Esophagus squamous epithelium (tissue), 5 donors: ENCODE results near the gene KDM3B. TPM values are rescaled to one million over a fixed set of nuclear protein-coding genes. Genes with fewer than 3 reads are reported as not detected.

Experiments
- DNase-seq: peaks from one replicate; lab custom pipeline; 2025; lab: John Stamatoyannopoulos, UW
- H3K27ac ChIP-seq, 4 donors: fragments of 200-600 bp; sonication (generic); one replicate each; pipeline ENCODE4 v1.5.1; 2016 to 2019; ENCODE audit warnings: mild to moderate bottlenecking in 1 of 4
- H3K27me3 ChIP-seq, 4 donors: fragments of 200-600 bp; sonication (generic); 1 replicate in 3 of 4; 2 replicates in 1 of 4; pipeline versions ENCODE4 v1.5.1 to v1.6.0; 2017 to 2021; ENCODE audit warnings: antibody characterized with exemption in 1 of 4
- H3K36me3 ChIP-seq, 3 donors: fragments of 200-600 bp; sonication (generic); one replicate each; pipeline ENCODE4 v1.5.1; 2016 to 2019
- H3K4me1 ChIP-seq, 3 donors: fragments of 200-600 bp; sonication (generic); one replicate each; pipeline ENCODE4 v1.5.1; 2017 to 2019
- H3K4me3 ChIP-seq, 4 donors: fragments of 200-600 bp; sonication (generic); 1 replicate in 3 of 4; 2 replicates in 1 of 4; pipeline ENCODE4 v1.5.1; 2016 to 2019; ENCODE audit warnings: mild to moderate bottlenecking in 2 of 4, moderate library complexity in 1 of 4
- H3K9me3 ChIP-seq, 3 donors: fragments of 200-600 bp; sonication (generic); one replicate each; pipeline ENCODE4 v1.5.1; 2016 to 2019
- CTCF ChIP-seq, 6 experiments: fragments of 450-650 bp in 4 of 6; fragments of 200-600 bp in 2 of 6; sonication (generic) in 2 of 6; IDR thresholded peaks; one replicate each; pipeline ENCODE4 v1.5.1; 2016 to 2019; ENCODE audit warnings: antibody characterized with exemption in 6 of 6, mild to moderate bottlenecking in 4 of 6, moderate library complexity in 4 of 6
- POLR2A ChIP-seq, 4 donors: fragments of 450-650 bp; IDR thresholded peaks; one replicate each; pipeline ENCODE4 v1.6.1; 2017; ENCODE audit warnings: antibody characterized with exemption in 4 of 4, mild to moderate bottlenecking in 4 of 4, moderate library complexity in 3 of 4
- WGBS, 2 donors: methylation state at CpG; one replicate each; pipeline ENCODE4 v1.1.5; 2018; 5-methylcytosine and 5-hydroxymethylcytosine counted together
- intact Hi-C: fragments of 100-400 bp; cut with DNase I; formaldehyde crosslinking; loops from one replicate; pipeline ENCODE4 v1.15.0; 2022
- total RNA-seq, 4 donors: library from RNA; depleted of rRNA; stranded (reverse); fragments of >200 nt; gene quantifications; one replicate each; pipeline ENCODE4 v1.1.0, GENCODE V29; 2016
- donor health status: DM: yes; HTN: yes; CAD: no.

The KDM3B gene
- total RNA-seq, 4 donors from 2014 or later = 34.5 to 53.8 (median 36.2) TPM

DNA sequence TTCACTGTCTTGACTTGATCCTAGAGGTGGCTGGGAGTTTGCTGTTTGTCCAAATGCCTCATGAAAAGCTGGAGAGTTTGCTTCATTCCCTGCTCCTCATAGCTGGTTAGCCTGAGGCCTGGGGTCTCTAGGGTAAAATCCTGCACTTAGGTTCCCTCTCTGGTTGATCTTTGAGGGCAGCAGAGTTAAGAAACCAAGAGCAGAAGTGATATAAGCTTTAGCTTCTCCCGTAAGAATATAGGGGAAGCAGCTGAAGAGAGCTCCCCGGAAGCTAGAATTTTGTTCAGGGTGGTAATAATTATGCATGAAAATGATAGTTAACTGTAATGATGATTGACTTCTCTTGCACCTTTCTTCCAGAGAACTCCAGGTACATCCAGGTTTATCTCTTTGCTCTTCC lies 13.0 kb upstream of the KDM3B start:
- WGBS, 2 donors = 28 to 55% methylated on average over 2 of the region's 2 CpGs
- intact Hi-C loops = no loop called here
- Histone ChIP-seq H3K27ac (peak overlapping the region; percentile 91 to 99 (median 94)), H3K36me3 (peaks cover 0 to 38% (median 0%) of the 10 kb centered on the region in 3 donors), H3K27me3 (no peaks in the 10 kb centered on the region), H3K4me1 (peaks cover 10 to 39% (median 10%) of the 10 kb centered on the region in 3 donors), H3K9me3 (no peaks in the 10 kb centered on the region), H3K4me3 (peak overlapping the region; percentile 79 to 97 (median 86))
- TF ChIP-seq POLR2A (IDR thresholded peaks at IDR 0.05) = no peak
- TF ChIP-seq CTCF (IDR thresholded peaks at IDR 0.05) = no peak
- no peak for DNase-seq

DNA sequence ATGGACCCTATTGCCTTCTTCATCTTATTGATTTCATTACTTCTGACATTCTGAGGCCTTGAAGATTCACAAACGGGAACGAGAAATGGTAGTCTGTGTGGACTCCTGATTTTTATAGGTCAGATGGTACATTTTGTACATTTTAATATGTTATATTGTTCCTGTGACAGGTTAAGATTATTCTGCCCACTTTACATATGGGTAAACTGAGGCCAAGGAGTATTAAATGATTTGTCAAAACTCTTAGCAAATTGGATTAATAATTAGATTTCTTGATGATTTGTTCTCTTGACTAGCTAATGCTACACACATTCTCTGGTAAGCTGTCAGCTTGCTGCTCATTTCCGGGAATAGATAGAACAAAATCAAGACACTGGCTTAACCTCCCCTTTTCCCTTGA lies 12.5 kb upstream of the KDM3B start:
- Histone ChIP-seq H3K27ac (no peak overlapping the region), H3K4me3 (peak overlapping the region in 1 of 4 donors; percentile 91), H3K36me3 (peaks cover 3 to 43% (median 5%) of the 10 kb centered on the region in 3 donors), H3K9me3 (no peaks in the 10 kb centered on the region), H3K27me3 (no peaks in the 10 kb centered on the region), H3K4me1 (peaks cover 10 to 39% (median 10%) of the 10 kb centered on the region in 3 donors)
- WGBS, 2 donors = 77 to 85% methylated on average over 3 of the region's 3 CpGs
- DNase-seq = no peak
- TF ChIP-seq CTCF (IDR thresholded peaks at IDR 0.05) (no peak), POLR2A (IDR thresholded peaks at IDR 0.05) (no peak)
- intact Hi-C loops = no loop called here

DNA sequence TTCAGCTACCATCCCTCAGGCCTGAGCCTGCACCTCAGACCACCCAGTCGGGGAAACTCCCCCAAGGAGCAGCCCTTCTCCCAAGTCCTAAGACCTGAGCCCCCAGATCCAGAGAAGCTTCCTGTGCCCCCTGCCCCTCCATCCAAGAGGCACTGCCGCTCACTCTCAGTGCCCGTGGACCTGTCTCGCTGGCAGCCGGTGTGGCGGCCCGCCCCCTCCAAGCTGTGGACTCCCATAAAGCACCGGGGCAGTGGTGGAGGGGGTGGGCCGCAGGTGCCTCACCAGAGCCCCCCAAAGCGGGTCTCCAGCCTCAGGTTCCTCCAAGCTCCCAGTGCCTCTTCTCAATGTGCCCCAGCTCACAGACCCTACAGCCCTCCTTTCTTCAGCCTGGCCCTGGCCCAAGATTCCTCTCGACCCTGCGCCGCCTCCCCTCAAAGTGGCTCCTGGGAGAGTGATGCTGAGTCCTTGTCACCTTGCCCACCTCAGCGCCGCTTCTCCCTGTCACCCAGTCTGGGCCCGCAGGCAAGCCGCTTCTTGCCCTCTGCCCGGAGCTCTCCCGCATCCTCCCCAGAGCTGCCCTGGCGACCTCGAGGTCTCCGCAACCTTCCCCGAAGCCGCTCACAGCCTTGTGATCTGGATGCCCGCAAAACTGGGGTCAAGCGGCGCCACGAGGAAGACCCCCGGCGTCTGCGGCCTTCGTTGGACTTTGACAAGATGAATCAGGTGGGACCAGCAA lies 7.4 kb upstream of the KDM3B start:
- Histone ChIP-seq H3K4me3 (no peak overlapping the region), H3K4me1 (peaks cover 0 to 18% (median 1%) of the 10 kb centered on the region in 3 donors), H3K36me3 (peaks cover 16 to 87% (median 27%) of the 10 kb centered on the region in 3 donors), H3K27me3 (no peaks in the 10 kb centered on the region), H3K27ac (no peak overlapping the region), H3K9me3 (no peaks in the 10 kb centered on the region)
- 95% methylated on average over 9 to 21 of the region's 32 CpGs for WGBS, 2 donors
- intact Hi-C loops = no loop called here
- no peak for DNase-seq
- TF ChIP-seq POLR2A (IDR thresholded peaks at IDR 0.05) (no peak), CTCF (IDR thresholded peaks at IDR 0.05) (no peak)

GRCh38 chr5:138346889-138347288 lies 5.6 kb upstream of the KDM3B start:
- H3K27ac ChIP-seq = no peak overlapping the region
- peaks cover 0 to under 1% (median 0%) of the 10 kb centered on the region in 3 donors for H3K9me3 ChIP-seq
- peaks cover 16 to 75% (median 27%) of the 10 kb centered on the region in 3 donors for H3K36me3 ChIP-seq
- TF ChIP-seq CTCF (IDR thresholded peaks at IDR 0.05) (no peak), POLR2A (IDR thresholded peaks at IDR 0.05) (no peak)
- H3K4me3 ChIP-seq = no peak overlapping the region
- H3K4me1 ChIP-seq = peaks cover 0 to 6% (median 0%) of the 10 kb centered on the region in 3 donors
- no peak for DNase-seq
- intact Hi-C loops = no loop called here
- WGBS, 2 donors = 90 to 96% methylated on average over 6 to 13 of the region's 14 CpGs
- no peaks in the 10 kb centered on the region for H3K27me3 ChIP-seq

DNA sequence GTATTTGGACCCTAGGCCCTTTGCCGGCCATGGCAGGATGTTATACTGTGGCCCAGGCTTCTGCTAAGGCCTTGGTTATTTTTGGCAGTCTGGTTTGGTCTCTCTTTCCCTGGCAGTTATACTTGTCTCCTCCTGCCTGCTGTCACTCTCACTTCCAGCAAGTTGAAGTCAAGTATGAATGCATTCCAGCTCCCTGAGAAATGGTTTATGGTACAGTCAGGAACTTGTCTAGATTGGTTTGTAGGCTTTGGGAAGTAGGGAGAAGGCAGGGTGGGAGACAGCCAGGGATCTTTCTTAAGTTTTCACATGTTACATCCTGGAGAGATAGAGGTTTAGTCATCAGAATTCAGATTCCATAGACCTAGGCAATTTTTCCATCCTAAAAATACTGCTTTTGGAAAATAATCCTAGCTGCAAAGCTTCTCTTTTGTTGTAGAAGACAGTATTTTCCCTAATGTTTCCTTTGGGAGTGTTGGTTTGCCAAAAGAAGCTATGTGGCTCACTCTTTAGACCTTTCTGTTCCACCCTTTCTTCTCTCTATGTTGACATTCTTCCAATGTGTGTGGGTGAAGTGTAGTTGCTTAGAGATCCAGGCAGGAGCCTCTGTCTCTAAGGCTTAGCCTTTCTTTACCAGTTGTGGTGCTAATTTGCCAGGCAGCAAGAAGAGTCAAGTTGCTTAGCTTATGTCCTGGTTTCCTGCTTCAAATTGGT lies 2.5 kb upstream of the KDM3B start:
- DNase-seq = no peak
- H3K9me3 ChIP-seq = peaks cover 0 to 6% (median 5%) of the 10 kb centered on the region in 3 donors
- no peaks in the 10 kb centered on the region for H3K27me3 ChIP-seq
- H3K4me1 ChIP-seq = peaks cover 8 to 19% (median 11%) of the 10 kb centered on the region in 3 donors
- TF ChIP-seq POLR2A (IDR thresholded peaks at IDR 0.05) = no peak
- TF ChIP-seq CTCF (IDR thresholded peaks at IDR 0.05) = no peak
- H3K4me3 ChIP-seq = no peak overlapping the region
- H3K36me3 ChIP-seq = peaks cover 11 to 44% (median 24%) of the 10 kb centered on the region in 3 donors
- intact Hi-C loops = no loop called here
- no peak overlapping the region for H3K27ac ChIP-seq
- 36 to 46% methylated on average over 1 of the region's 1 CpG for WGBS, 2 donors
